ENCODE measurements around the gene HS3ST1. TPM values are rescaled to one million over a fixed set of nuclear protein-coding genes. Genes with fewer than 3 reads are reported as not detected.
A peak's percentile ranks its signal among the peaks of the same experiment; 100 is the strongest.

HS3ST1 gene
- polyA plus RNA-seq, 1 experiment: 0.01 TPM

GRCh38 chr4:11463707-11464106, 35.0 kb upstream of the HS3ST1 start:
- no peak overlapping the region for H3K4me3 ChIP-seq (ENCODE audit: low read depth, low read length)
- TF ChIP-seq CTCF (IDR thresholded peaks at IDR 0.05; ENCODE audit: low read depth, low read length): no peak
- no peaks in the 10 kb centered on the region for H3K27me3 ChIP-seq (ENCODE audit: control insufficient read depth, insufficient read depth, low read length)
- no peak for DNase-seq (ENCODE audit: low read depth, low spot score)
- ChIA-PET POLR2A (no interaction called here), CTCF (no interaction called here)
- no peak overlapping the region for H3K27ac ChIP-seq (ENCODE audit: low read depth, low read length)
- no peaks in the 10 kb centered on the region for H3K9me3 ChIP-seq (ENCODE audit: control insufficient read depth, insufficient read depth, low read length)

- ChIA-PET POLR2A (no interaction called here), CTCF (no interaction called here)
- no peak for DNase-seq (ENCODE audit: low read depth, low spot score)
- TF ChIP-seq CTCF (IDR thresholded peaks at IDR 0.05; ENCODE audit: low read depth, low read length): no peak
- Histone ChIP-seq H3K27me3 (ENCODE audit: control insufficient read depth, insufficient read depth, low read length) (no peaks in the 10 kb centered on the region), H3K9me3 (ENCODE audit: control insufficient read depth, insufficient read depth, low read length) (no peaks in the 10 kb centered on the region), H3K4me3 (ENCODE audit: low read depth, low read length) (no peak overlapping the region), H3K27ac (ENCODE audit: low read depth, low read length) (no peak overlapping the region)
Measured at GRCh38 chr4:11456401-11456800, 27.7 kb upstream of the HS3ST1 start.

- no peaks in the 10 kb centered on the region for H3K27me3 ChIP-seq (ENCODE audit: control insufficient read depth, insufficient read depth, low read length)
- CTCF ChIA-PET: no interaction called here
- no peak for DNase-seq (ENCODE audit: low read depth, low spot score)
- no peak overlapping the region for H3K27ac ChIP-seq (ENCODE audit: low read depth, low read length)
- H3K4me3 ChIP-seq (ENCODE audit: low read depth, low read length): no peak overlapping the region
- H3K9me3 ChIP-seq (ENCODE audit: control insufficient read depth, insufficient read depth, low read length): no peaks in the 10 kb centered on the region
- POLR2A ChIA-PET: no interaction called here
- TF ChIP-seq CTCF (IDR thresholded peaks at IDR 0.05; ENCODE audit: low read depth, low read length): no peak
Measured at GRCh38 chr4:11455201-11455835, 26.6 kb upstream of the HS3ST1 start.

- H3K27me3 ChIP-seq (ENCODE audit: control insufficient read depth, insufficient read depth, low read length): peaks cover 2% of the 10 kb centered on the region
- ChIA-PET CTCF (no interaction called here), POLR2A (no interaction called here)
- H3K9me3 ChIP-seq (ENCODE audit: control insufficient read depth, insufficient read depth, low read length): no peaks in the 10 kb centered on the region
- no peak overlapping the region for H3K27ac ChIP-seq (ENCODE audit: low read depth, low read length)
- no peak for DNase-seq (ENCODE audit: low read depth, low spot score)
- H3K4me3 ChIP-seq (ENCODE audit: low read depth, low read length): no peak overlapping the region
- TF ChIP-seq CTCF (IDR thresholded peaks at IDR 0.05; ENCODE audit: low read depth, low read length): no peak
Measured at GRCh38 chr4:11451716-11452115, 23.0 kb upstream of the HS3ST1 start.

GRCh38 chr4:11446155-11446811, 17.6 kb upstream of the HS3ST1 start:
- Histone ChIP-seq H3K27me3 (ENCODE audit: control insufficient read depth, insufficient read depth, low read length) (peaks cover 2% of the 10 kb centered on the region), H3K9me3 (ENCODE audit: control insufficient read depth, insufficient read depth, low read length) (no peaks in the 10 kb centered on the region), H3K27ac (ENCODE audit: low read depth, low read length) (no peak overlapping the region), H3K4me3 (ENCODE audit: low read depth, low read length) (no peak overlapping the region)
- TF ChIP-seq CTCF (IDR thresholded peaks at IDR 0.05; ENCODE audit: low read depth, low read length): no peak
- POLR2A ChIA-PET: no interaction called here
- peak; percentile 3 for DNase-seq (ENCODE audit: low read depth, low spot score)
- CTCF ChIA-PET: no interaction called here

All from AG04450 (cell line).